HEK293 (cell line): ENCODE data around the gene GCC1.
A peak's percentile ranks its signal among the peaks of the same experiment; 100 is the strongest.

Experiments
- CTCF ChIA-PET: fragments of 350-600 bp; formaldehyde crosslinking; extraction: SDS; loops from one replicate; lab custom pipeline; 2021; ENCODE audit warnings: antibody characterized with exemption; lab: Yijun Ruan, JAX
- POLR2A ChIA-PET: fragments of 300-600 bp; formaldehyde crosslinking; extraction: SDS; loops from one replicate; lab custom pipeline; 2020; ENCODE audit warnings: antibody characterized with exemption, inconsistent platforms; lab: Yijun Ruan, JAX
- H3K27ac ChIP-seq: fragments of 200-500 bp; sonication (Bioruptor generic); 2 replicates; pipeline ENCODE4 v1.5.1; 2014; ENCODE audit warnings: low read depth, low read length, control low read depth, inconsistent platforms; ENCODE audit errors: extremely low read depth
- H3K36me3 ChIP-seq, 2 experiments: fragments of 200-500 bp in 1 of 2; sonication (Bioruptor generic) in 1 of 2; 1 replicate in 1 of 2; 2 replicates in 1 of 2; pipeline ENCODE4 v1.5.1; 2014 to 2017; ENCODE audit warnings: inconsistent platforms in 2 of 2, low read length in 2 of 2; ENCODE audit not compliant: control insufficient read depth in 2 of 2, insufficient read depth in 1 of 2
- H3K4me1 ChIP-seq: fragments of 200-500 bp; sonication (Bioruptor generic); 2 replicates; pipeline ENCODE4 v1.5.1; 2014; ENCODE audit warnings: mild to moderate bottlenecking, low read length, inconsistent platforms; ENCODE audit not compliant: control insufficient read depth, insufficient read depth
- H3K4me3 ChIP-seq: 2 replicates; pipeline ENCODE4 v1.5.1; 2011; ENCODE audit warnings: low read depth, mild to moderate bottlenecking, control low read depth, low read length, moderate library complexity
- H3K9me3 ChIP-seq: fragments of 200-500 bp; sonication (Bioruptor generic); 2 replicates; pipeline ENCODE4 v1.5.1; 2014; ENCODE audit warnings: low read depth, low read length, inconsistent platforms; ENCODE audit not compliant: control insufficient read depth, insufficient read depth
- BCL11A ChIP-seq: fragments of 450-650 bp; formaldehyde crosslinking; IDR thresholded peaks from 2 replicates; pipeline ENCODE4 v1.5.1; 2016; ENCODE audit warnings: low read depth, missing biosample characterization, missing genetic modification characterization
- GLI2 ChIP-seq: fragments of 450-650 bp; formaldehyde crosslinking; IDR thresholded peaks from 2 replicates; pipeline ENCODE4; 2017; ENCODE audit warnings: missing biosample characterization, missing genetic modification characterization, low read depth, borderline replicate concordance
- HOXA7 ChIP-seq: sonication (generic); formaldehyde crosslinking; IDR thresholded peaks from 2 replicates; pipeline ENCODE4 v1.8.1; 2022; ENCODE audit warnings: missing genetic modification reagents, borderline replicate concordance
- HOXC10 ChIP-seq: sonication (generic); formaldehyde crosslinking; IDR thresholded peaks from 2 replicates; pipeline ENCODE4 v1.8.1; 2023; ENCODE audit warnings: mild to moderate bottlenecking, missing genetic modification reagents
- KLF16 ChIP-seq: fragments of 450-650 bp; formaldehyde crosslinking; IDR thresholded peaks from 2 replicates; pipeline ENCODE4 v1.5.1; 2017; ENCODE audit warnings: missing biosample characterization, missing genetic modification characterization
- KLF7 ChIP-seq: fragments of 450-650 bp; formaldehyde crosslinking; IDR thresholded peaks from 2 replicates; pipeline ENCODE4 v1.5.1; 2016; ENCODE audit warnings: missing biosample characterization, missing genetic modification characterization, borderline replicate concordance
- KLF9 ChIP-seq: fragments of 450-650 bp; formaldehyde crosslinking; IDR thresholded peaks from 2 replicates; pipeline ENCODE4 v1.5.1; 2016; ENCODE audit warnings: missing biosample characterization, missing genetic modification characterization, low read depth
- PBX3 ChIP-seq: sonication (generic); formaldehyde crosslinking; IDR thresholded peaks from 2 replicates; pipeline ENCODE4 v1.8.1; 2022; ENCODE audit warnings: mild to moderate bottlenecking, moderate library complexity, missing genetic modification reagents
- PRDM1 ChIP-seq: fragments of 450-650 bp; formaldehyde crosslinking; IDR thresholded peaks from 2 replicates; pipeline ENCODE4; 2016; ENCODE audit warnings: missing biosample characterization, missing genetic modification characterization
- PRDM2 ChIP-seq: fragments of 450-650 bp; formaldehyde crosslinking; IDR thresholded peaks from 2 replicates; pipeline ENCODE4 v1.5.1; 2016; ENCODE audit warnings: missing biosample characterization, missing genetic modification characterization, borderline replicate concordance
- SCRT2 ChIP-seq: fragments of 450-650 bp; formaldehyde crosslinking; IDR thresholded peaks from 2 replicates; pipeline ENCODE4 v1.5.1; 2016; ENCODE audit warnings: missing biosample characterization, missing genetic modification characterization
- YY1 ChIP-seq: fragments of 450-650 bp; formaldehyde crosslinking; IDR thresholded peaks from 2 replicates; pipeline ENCODE4 v1.5.1; 2018; ENCODE audit warnings: missing biosample characterization, missing genetic modification characterization
- ZFP37 ChIP-seq: fragments of 450-650 bp; formaldehyde crosslinking; IDR thresholded peaks from 2 replicates; pipeline ENCODE4 v1.5.1; 2016; ENCODE audit warnings: missing biosample characterization, missing genetic modification characterization
- ZNF140 ChIP-seq: fragments of 450-650 bp; formaldehyde crosslinking; IDR thresholded peaks from 2 replicates; pipeline ENCODE4 v1.5.1; 2016; ENCODE audit warnings: missing biosample characterization, missing genetic modification characterization
- ZNF175 ChIP-seq: fragments of 450-650 bp; formaldehyde crosslinking; IDR thresholded peaks from 2 replicates; pipeline ENCODE4 v1.5.1; 2016; ENCODE audit warnings: missing biosample characterization, missing genetic modification characterization
- ZNF280C ChIP-seq: fragments of 450-650 bp; formaldehyde crosslinking; IDR thresholded peaks from 2 replicates; pipeline ENCODE4 v1.5.1; 2016; ENCODE audit warnings: missing biosample characterization, missing genetic modification characterization
- ZNF335 ChIP-seq: fragments of 450-650 bp; formaldehyde crosslinking; conservative IDR thresholded peaks from 2 replicates; pipeline ENCODE4 v1.5.1; 2016; ENCODE audit warnings: missing biosample characterization, missing genetic modification characterization
- ZNF37A ChIP-seq: fragments of 450-650 bp; IDR thresholded peaks from 2 replicates; pipeline ENCODE4 v1.5.1; 2018; ENCODE audit warnings: missing biosample characterization, missing genetic modification characterization
- ZNF660 ChIP-seq: fragments of 450-650 bp; IDR thresholded peaks from 2 replicates; pipeline ENCODE4 v1.5.1; 2018; ENCODE audit warnings: missing biosample characterization, mild to moderate bottlenecking, missing genetic modification characterization
- ZNF777 ChIP-seq: fragments of 450-650 bp; formaldehyde crosslinking; IDR thresholded peaks from 2 replicates; pipeline ENCODE4 v1.5.1; 2017; ENCODE audit warnings: missing biosample characterization, missing genetic modification characterization, borderline replicate concordance
- ZNF792 ChIP-seq: fragments of 450-650 bp; formaldehyde crosslinking; IDR thresholded peaks from 2 replicates; pipeline ENCODE4 v1.5.1; 2016; ENCODE audit warnings: missing biosample characterization, missing genetic modification characterization
- ZNF837 ChIP-seq: fragments of 450-650 bp; formaldehyde crosslinking; IDR thresholded peaks from 2 replicates; pipeline ENCODE4 v1.5.1; 2016; ENCODE audit warnings: missing biosample characterization, missing genetic modification characterization
- ZSCAN16 ChIP-seq: fragments of 450-650 bp; formaldehyde crosslinking; IDR thresholded peaks from 2 replicates; pipeline ENCODE4 v1.5.1; 2016; ENCODE audit warnings: missing biosample characterization, missing genetic modification characterization

GCC1 gene

GRCh38 chr7:127591189-127591588 is 5.8 kb upstream of the GCC1 start (continued):
- TF ChIP-seq ZNF175 (tag by site-specific recombination) (no peak), ZNF777 (tag by site-specific recombination) (no peak)

GRCh38 chr7:127589896-127590295 is 4.5 kb upstream of the GCC1 start:
- CTCF ChIA-PET, result interaction anchor here (2.0 kb wide), 1 partner anchor 119 kb away, joined by 8 read pairs; no protein-coding TSS in a partner anchor
- H3K4me3 ChIP-seq, result no peak overlapping the region
- no peaks in the 10 kb centered on the region for H3K4me1 ChIP-seq
- H3K36me3 ChIP-seq, result peaks cover 7 to 25% of the 10 kb centered on the region in 2 experiments; a peak in 2 of 3 replicates
- POLR2A ChIA-PET, result no interaction called here
- TF ChIP-seq SCRT2 (tag by site-specific recombination) (no peak), ZNF837 (tag by site-specific recombination) (no peak), ZNF280C (tag by site-specific recombination) (no peak), PBX3 (no peak)
- H3K9me3 ChIP-seq, result no peaks in the 10 kb centered on the region
- H3K27ac ChIP-seq, result no peak overlapping the region

- CTCF ChIA-PET, result interaction anchor here (0.6 to 2.0 kb wide), 12 partner anchors 8 to 656 kb away, joined by 3 to 8 read pairs (median 3); no protein-coding TSS in a partner anchor
- H3K36me3 ChIP-seq, result peaks cover 7 to 28% of the 10 kb centered on the region in 2 experiments; a peak in 2 of 3 replicates
- H3K27ac ChIP-seq, result peak overlapping the region; percentile 77; the same call in 1 of the 2 replicates
- H3K9me3 ChIP-seq, result no peaks in the 10 kb centered on the region
- H3K4me1 ChIP-seq, result peaks cover 4% of the 10 kb centered on the region; the same call in 1 of the 2 replicates
- peak overlapping the region; percentile 86 for H3K4me3 ChIP-seq
- POLR2A ChIA-PET, result interaction anchor here (0.8 to 2.8 kb wide), 4 partner anchors 11 to 621 kb away, joined by 3 to 13 read pairs (median 4); no protein-coding TSS in a partner anchor
- TF ChIP-seq ZNF335, result peak; percentile 73
- TF ChIP-seq ZNF660 (tag by site-specific recombination), result 0 out of 2 replicates have a peak, but pooled peaks have one; percentile 41
- peak; percentile 57; the same call in 1 of the 2 replicates for TF ChIP-seq KLF9
- TF ChIP-seq ZNF792 (tag by site-specific recombination), result no peak
- TF ChIP-seq HOXC10 (CRISPR knock-in tag), result no peak
- no peak for TF ChIP-seq ZSCAN16 (tag by site-specific recombination)
- TF ChIP-seq PRDM2 (tag by site-specific recombination), result no peak
- no peak for TF ChIP-seq HOXA7
- no peak for TF ChIP-seq ZNF37A (tag by site-specific recombination)
- TF ChIP-seq GLI2 (tag by site-specific recombination), result no peak
- TF ChIP-seq BCL11A, result peak; percentile 29; the same call in 1 of the 2 replicates
- TF ChIP-seq KLF16 (tag by site-specific recombination), result peak; percentile 71; the same call in 1 of the 2 replicates
- TF ChIP-seq ZFP37 (tag by site-specific recombination), result peak; percentile 32; the same call in 1 of the 2 replicates
- TF ChIP-seq YY1 (tag by site-specific recombination), result 0 out of 2 replicates have a peak, but pooled peaks have one; percentile 24
- TF ChIP-seq PRDM1 (tag by site-specific recombination), result peak; percentile 84
- TF ChIP-seq ZNF140, result no peak
- peak; percentile 88 for TF ChIP-seq KLF7 (tag by site-specific recombination)
These were observed 3.5 kb upstream of the GCC1 start for GRCh38 chr7:127588697-127589482.
